Glutamatergic neuron (in vitro differentiated cells): ENCODE data around the gene CDCA4. TPM values are rescaled to one million over a fixed set of nuclear protein-coding genes. Genes with fewer than 3 reads are reported as not detected.

Experiments used
- DNase-seq: peaks from one replicate; pipeline ENCODE4 v3.0.0; 2022
- H3K27ac Mint-ChIP-seq: one replicate; pipeline ENCODE4 v1.8.0; 2020; ENCODE audit warnings: mild to moderate bottlenecking, mixed read lengths, inconsistent platforms; ENCODE audit not compliant: unreplicated experiment
- H3K27me3 Mint-ChIP-seq: one replicate; pipeline ENCODE4 v1.8.0; 2020; ENCODE audit warnings: mild to moderate bottlenecking, moderate library complexity, mixed read lengths, inconsistent platforms; ENCODE audit not compliant: unreplicated experiment
- H3K36me3 Mint-ChIP-seq: one replicate; pipeline ENCODE4 v1.8.0; 2020; ENCODE audit warnings: mild to moderate bottlenecking, mixed read lengths, inconsistent platforms; ENCODE audit not compliant: unreplicated experiment
- H3K4me1 Mint-ChIP-seq: one replicate; pipeline ENCODE4 v1.8.0; 2020; ENCODE audit warnings: mild to moderate bottlenecking, low read depth, mixed read lengths, inconsistent platforms; ENCODE audit not compliant: unreplicated experiment
- H3K4me3 Mint-ChIP-seq: one replicate; pipeline ENCODE4 v1.8.0; 2020; ENCODE audit warnings: mild to moderate bottlenecking, mixed read lengths, inconsistent platforms; ENCODE audit not compliant: unreplicated experiment
- H3K9me3 Mint-ChIP-seq: one replicate; pipeline ENCODE4 v1.8.0; 2020; ENCODE audit warnings: mild to moderate bottlenecking, moderate library complexity, mixed read lengths, inconsistent platforms; ENCODE audit not compliant: unreplicated experiment
- total RNA-seq: library from RNA; stranded (reverse); fragmentation: NEBNext Ultra II Directional; extraction: Animal tissue kit (Norgen Biotek cat#: 25700); gene quantifications from one replicate; pipeline ENCODE4 v1.2.1, GENCODE V29; 2021; ENCODE audit not compliant: unreplicated experiment
- TF ChIP-seq, protein P1 (sequence below): fragments of 200-600 bp; sonication (generic); IDR thresholded peaks from one replicate; pipeline ENCODE4 v1.5.0; 2021; ENCODE audit not compliant: partially characterized antibody, unreplicated experiment

CDCA4 gene
- total RNA-seq, 1 donor from 2014 or later = 23.2 TPM

DNA sequence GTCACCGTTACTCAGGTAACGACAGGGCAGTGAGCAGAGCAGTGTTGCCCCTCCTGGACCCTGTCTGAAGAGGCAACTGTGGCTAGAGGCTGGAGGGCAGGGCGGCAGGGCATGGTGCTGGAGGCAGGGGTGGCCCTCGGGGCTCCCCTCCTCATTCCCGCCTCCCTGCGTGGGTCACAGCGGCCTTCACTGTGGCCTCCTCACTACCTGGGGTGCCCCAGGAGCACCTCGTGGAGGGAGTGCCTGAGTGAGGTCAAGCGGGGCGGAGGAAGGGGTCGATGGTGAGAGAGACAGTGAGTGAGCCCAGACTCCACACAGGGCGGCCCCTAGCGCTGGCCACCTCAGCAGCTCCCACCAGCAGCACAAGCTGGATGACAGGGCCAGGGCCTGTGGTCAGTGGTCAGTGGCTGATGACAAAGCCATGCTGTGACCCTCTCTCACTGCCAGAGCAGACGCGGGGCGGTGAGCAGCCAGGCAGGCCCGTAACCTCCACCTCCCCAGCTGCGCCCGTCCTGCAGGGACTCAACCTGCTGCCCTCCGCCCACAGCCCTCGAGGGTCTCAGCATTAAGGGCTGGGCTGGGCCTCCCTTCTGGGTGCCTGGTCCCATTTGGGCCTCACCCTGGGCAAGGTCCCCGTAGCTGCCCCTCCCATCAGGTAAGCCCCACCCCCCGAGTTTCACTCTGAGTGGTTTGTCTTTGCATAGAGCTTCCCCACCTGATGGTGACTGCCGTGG is 26.6 kb upstream of the CDCA4 start:
- Mint-ChIP-seq H3K36me3 (no peaks in the 10 kb centered on the region), H3K4me3 (no peak overlapping the region), H3K4me1 (no peaks in the 10 kb centered on the region), H3K27me3 (peaks cover 9% of the 10 kb centered on the region), H3K9me3 (peaks cover 9% of the 10 kb centered on the region), H3K27ac (no peak overlapping the region)
- no peak for DNase-seq
- TF ChIP-seq, protein P1, sequence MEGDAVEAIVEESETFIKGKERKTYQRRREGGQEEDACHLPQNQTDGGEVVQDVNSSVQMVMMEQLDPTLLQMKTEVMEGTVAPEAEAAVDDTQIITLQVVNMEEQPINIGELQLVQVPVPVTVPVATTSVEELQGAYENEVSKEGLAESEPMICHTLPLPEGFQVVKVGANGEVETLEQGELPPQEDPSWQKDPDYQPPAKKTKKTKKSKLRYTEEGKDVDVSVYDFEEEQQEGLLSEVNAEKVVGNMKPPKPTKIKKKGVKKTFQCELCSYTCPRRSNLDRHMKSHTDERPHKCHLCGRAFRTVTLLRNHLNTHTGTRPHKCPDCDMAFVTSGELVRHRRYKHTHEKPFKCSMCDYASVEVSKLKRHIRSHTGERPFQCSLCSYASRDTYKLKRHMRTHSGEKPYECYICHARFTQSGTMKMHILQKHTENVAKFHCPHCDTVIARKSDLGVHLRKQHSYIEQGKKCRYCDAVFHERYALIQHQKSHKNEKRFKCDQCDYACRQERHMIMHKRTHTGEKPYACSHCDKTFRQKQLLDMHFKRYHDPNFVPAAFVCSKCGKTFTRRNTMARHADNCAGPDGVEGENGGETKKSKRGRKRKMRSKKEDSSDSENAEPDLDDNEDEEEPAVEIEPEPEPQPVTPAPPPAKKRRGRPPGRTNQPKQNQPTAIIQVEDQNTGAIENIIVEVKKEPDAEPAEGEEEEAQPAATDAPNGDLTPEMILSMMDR = no peak

- Mint-ChIP-seq H3K4me3 (no peak overlapping the region), H3K36me3 (no peaks in the 10 kb centered on the region), H3K27me3 (peaks cover 9% of the 10 kb centered on the region), H3K9me3 (peaks cover 9% of the 10 kb centered on the region), H3K27ac (no peak overlapping the region), H3K4me1 (no peaks in the 10 kb centered on the region)
- TF ChIP-seq, protein P1 = no peak
- DNase-seq = no peak
Observed at GRCh38 chr14:105046891-105047282, 26.0 kb upstream of the CDCA4 start.

DNA sequence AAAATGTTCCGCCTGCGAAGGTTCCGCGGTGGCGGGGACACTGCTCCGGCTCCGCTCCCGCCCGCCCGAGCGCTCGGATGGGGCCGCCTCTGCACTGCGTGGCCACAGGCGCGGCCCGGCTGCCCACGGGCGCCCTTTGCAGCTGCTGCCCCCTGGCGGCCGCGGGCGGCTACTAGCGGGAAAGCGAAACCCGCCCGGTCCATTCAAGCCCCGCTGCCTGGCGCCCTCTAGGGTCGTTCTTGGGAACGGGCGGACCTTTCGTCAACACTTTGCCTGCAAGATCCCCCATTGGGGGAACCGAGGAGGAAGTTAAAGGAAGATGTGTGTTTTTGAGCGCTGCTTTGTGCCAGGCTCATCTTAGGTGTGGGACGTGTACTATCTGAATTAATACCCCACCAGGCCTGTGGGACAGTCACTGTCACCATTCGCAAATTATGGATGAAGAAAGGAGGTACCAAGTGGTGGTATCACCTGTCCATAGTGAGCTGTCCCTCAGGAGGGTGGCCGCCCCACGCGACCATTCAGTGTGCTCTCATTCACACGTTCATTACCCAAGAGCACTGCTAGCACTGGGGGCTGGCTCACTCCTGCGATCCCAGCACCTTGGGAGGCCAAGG is 24.9 kb upstream of the CDCA4 start:
- Mint-ChIP-seq H3K27ac (no peak overlapping the region), H3K4me3 (no peak overlapping the region), H3K27me3 (peaks cover 5% of the 10 kb centered on the region), H3K36me3 (no peaks in the 10 kb centered on the region), H3K4me1 (no peaks in the 10 kb centered on the region), H3K9me3 (peaks cover 5% of the 10 kb centered on the region)
- peak; percentile 95 for DNase-seq
- TF ChIP-seq, protein P1 = peak; percentile 100

- DNase-seq = no peak
- TF ChIP-seq, protein P1 = no peak
- Mint-ChIP-seq H3K9me3 (peaks cover 5% of the 10 kb centered on the region), H3K4me1 (no peaks in the 10 kb centered on the region), H3K27ac (no peak overlapping the region), H3K36me3 (no peaks in the 10 kb centered on the region), H3K27me3 (peaks cover 5% of the 10 kb centered on the region), H3K4me3 (no peak overlapping the region)
Observed at GRCh38 chr14:105043641-105044040, 22.8 kb upstream of the CDCA4 start.

GRCh38 chr14:105042813-105043212 is 21.9 kb upstream of the CDCA4 start:
- no peak for DNase-seq
- no peaks in the 10 kb centered on the region for H3K36me3 Mint-ChIP-seq
- peaks cover 5% of the 10 kb centered on the region for H3K9me3 Mint-ChIP-seq
- peaks cover 5% of the 10 kb centered on the region for H3K27me3 Mint-ChIP-seq
- TF ChIP-seq, protein P1 = no peak
- H3K4me3 Mint-ChIP-seq = no peak overlapping the region
- no peaks in the 10 kb centered on the region for H3K4me1 Mint-ChIP-seq
- no peak overlapping the region for H3K27ac Mint-ChIP-seq
